HG03060 (cell line): Measurements from ENCODE around the gene HTR4.
"Not testable (repeated sequence)": the region's sequence is repeated elsewhere in the genome, so short reads cannot be mapped to it uniquely, and the experiment has no call there.

ENCODE experiments used
- ATAC-seq: cut with Tn5 transposase; IDR thresholded peaks from one replicate; pipeline ENCODE4 v1.9.1; 2021; ENCODE audit warnings: low read depth, moderate number of reproducible peaks; ENCODE audit not compliant: unreplicated experiment

The HTR4 gene

GRCh38 chr5:148541054-148541835 lies 113.1 kb downstream of the HTR4 start:
- no peak for ATAC-seq

DNA sequence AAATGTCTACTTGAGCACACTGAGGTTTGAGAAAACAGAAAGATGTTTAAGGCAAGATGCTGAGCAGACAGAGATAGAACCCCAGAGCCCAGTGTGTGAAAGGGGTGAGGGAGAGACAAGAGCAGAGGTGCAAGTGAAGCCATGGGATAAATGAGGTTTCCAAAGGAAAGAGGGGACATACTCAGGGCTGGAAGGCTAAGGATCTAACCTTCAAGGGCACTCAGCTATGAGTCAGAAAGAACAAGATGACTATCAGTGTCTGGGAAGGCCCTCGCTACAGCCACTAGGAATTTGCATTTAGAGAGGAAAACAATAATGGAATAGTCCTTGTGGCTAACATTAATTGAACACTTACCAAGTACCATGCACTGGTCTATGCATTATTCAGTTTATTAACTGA lies 113.7 kb downstream of the HTR4 start:
- no peak for ATAC-seq

DNA sequence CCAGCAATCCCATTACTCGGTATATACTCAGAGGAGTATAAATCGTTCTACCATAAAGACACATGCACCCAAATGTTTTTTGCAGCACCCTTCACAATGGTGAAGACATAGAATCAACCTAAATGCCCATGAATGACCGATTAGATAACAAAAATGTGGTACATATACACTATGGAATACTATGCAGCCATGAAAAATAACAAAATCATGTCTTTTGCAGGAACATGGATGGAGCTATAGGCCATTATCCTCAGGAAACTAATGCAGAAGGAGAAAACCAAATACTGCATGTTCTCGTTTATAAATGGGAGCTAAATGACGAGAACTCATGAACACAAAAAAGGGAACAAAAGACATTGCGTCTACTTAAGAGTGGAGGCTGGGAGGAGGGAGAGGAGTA lies 114.5 kb downstream of the HTR4 start:
- ATAC-seq: no peak

- ATAC-seq: no peak
These were observed 119.1 kb downstream of the HTR4 start for GRCh38 chr5:148535190-148535589.

- no peak for ATAC-seq
These were observed 121.2 kb downstream of the HTR4 start for GRCh38 chr5:148532969-148533670.

GRCh38 chr5:148529450-148529849 lies 124.9 kb downstream of the HTR4 start:
- not testable (repeated sequence) for ATAC-seq

- ATAC-seq: no peak
These were observed 129.6 kb downstream of the HTR4 start for GRCh38 chr5:148524721-148525120.

DNA sequence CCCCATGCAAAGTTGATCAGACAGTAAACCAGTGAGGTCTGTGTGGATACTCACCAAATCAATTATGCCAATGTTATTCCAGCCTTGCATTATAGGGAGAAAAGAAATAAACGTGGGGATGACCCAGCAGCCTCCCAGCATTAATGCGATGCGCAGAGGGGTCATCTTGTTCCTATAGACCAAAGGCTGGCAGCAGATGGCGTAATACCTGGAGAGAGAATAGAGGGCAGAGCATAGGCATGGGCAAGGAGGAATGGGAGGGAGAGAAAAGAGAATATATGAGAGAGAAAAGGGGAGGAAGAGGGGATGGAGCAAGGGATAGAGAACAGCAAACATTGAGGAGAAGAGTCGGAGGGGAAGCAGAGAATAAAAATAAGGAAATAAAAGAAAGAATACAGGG lies 131.2 kb downstream of the HTR4 start:
- ATAC-seq: no peak

DNA sequence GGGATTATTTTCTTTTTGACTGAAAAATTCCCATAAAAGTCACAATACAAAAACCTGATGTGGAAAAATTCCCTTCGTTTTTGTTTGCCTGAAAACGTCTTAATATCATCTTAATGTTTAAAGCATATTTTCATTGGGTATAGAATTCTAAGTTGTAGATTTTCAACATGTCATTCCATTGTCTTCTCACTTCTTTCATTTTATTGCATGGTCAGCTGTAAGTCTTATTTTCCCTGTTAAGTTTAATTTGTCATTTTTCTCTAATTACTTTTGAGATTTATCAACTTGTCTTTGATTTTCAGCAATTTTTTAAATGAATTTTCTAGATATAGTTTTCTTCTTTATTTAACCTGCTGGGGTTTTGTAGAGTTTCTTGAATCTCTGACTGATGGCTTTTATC lies 138.9 kb downstream of the HTR4 start:
- no peak for ATAC-seq

DNA sequence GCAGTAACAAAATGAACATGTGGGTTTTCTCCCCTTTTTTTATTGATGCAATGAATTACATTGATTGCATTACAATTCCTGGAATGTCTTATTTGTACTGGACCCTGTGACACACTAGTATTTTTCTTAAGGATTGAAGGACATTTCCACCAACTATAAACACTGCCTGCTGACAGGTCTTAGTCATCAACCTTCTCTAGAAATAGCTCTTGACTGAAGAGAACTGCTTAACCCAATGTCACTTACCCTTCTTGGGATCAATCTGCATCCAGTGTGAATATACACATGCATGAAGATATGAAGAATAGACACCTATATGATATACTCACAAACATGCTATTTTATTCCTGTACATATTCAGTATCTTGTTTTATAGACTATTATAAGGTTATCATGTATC lies 140.0 kb downstream of the HTR4 start:
- no peak for ATAC-seq

DNA sequence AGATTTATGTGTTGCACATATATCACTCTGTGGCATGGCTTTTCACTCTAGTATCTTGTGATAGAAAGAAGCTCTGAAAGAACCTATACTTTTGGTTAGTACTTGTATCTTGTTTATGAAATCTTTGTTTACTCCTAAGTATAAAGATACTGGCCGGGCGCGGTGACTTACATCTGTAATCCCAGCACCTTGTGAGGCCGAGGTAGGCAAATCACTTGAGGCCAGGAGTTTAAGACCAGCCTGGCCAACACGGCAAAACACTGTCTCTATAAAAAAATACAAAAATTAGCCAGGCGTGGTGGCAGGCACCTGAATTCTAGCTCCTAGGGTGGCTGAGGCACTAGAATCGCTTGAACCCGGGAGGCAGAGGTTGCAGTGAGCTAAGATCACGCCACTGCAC lies 141.8 kb downstream of the HTR4 start:
- ATAC-seq: no peak

- peak; percentile 90 for ATAC-seq
These were observed 142.4 kb downstream of the HTR4 start for GRCh38 chr5:148511810-148512347.

DNA sequence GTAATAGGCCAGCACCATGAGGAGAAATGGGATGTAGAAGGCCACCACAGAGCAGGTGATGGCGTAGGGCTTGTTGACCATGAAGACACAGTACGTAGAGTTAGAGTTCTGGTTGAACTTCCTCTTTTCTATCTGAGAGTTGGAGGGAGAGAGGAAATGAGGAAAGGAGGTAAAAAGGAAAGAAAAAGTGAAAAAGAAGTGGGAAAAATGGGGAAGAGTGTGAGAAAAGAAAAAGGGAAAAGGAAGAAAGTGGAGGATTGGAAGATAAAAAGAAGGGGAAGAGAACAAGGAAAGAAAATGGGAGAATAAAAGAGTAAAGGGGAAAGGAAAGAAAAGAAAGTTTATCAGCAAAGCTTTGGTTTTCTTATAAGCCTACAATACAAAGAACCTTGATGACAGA lies 144.4 kb downstream of the HTR4 start:
- no peak for ATAC-seq

DNA sequence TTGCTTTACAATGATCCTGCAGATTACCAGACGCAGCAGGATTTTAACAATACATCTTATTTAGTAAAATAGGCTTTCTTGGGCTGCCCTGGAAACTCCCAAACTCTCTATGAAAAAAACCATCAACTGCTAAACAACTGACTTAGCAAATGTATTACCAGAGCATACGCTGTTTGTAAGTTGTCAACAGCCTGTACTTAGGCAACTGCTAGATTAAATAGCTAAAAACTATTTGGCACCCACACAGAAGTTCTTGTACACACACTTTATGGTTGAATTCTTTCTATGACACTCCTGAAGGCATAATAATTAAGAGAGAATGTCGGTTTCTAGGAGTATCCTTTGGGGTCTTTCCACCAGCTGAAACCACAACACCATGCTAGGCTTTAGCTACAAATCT lies 146.7 kb downstream of the HTR4 start:
- ATAC-seq: no peak

GRCh38 chr5:148499452-148499851 lies 154.9 kb downstream of the HTR4 start:
- ATAC-seq: no peak

- ATAC-seq: no peak
These were observed 156.6 kb downstream of the HTR4 start for GRCh38 chr5:148497757-148498156.

DNA sequence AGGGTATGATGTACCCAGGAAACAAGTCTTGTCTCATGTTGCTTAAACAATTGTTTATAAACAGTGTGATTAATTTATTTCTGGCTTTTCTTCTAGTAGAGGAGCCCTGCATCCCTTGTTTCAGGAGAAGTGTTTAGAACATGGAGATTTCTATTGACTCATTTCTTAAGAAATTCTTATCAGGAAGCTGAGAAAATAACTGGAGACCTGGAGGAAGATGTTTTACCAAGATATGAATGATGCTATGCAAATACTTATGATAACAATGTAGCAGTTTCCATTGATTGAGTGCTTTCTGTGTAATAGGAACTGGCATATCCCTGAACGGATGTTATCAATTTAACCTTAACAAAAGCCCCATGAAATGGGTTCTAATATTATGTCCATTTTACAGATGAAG lies 162.0 kb downstream of the HTR4 start:
- no peak for ATAC-seq

DNA sequence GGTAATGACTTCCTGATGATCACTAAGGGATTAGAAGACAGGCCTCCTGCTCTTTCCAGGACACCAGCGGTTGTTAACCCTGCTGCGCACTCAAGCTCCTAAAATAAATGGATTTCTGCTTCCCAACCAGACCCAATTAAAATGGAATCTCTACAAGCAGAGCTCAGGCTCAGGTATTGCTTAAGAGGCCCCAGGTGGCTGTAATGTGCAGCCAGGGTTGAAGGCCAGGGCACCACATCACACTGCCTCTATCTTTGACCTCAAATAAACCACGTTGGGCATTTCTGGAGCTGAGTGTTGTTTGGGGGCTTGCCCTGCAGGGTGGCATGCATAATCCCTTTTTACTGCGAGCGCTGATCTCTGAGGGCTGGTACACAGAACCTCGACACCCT lies 162.5 kb downstream of the HTR4 start:
- no peak for ATAC-seq

DNA sequence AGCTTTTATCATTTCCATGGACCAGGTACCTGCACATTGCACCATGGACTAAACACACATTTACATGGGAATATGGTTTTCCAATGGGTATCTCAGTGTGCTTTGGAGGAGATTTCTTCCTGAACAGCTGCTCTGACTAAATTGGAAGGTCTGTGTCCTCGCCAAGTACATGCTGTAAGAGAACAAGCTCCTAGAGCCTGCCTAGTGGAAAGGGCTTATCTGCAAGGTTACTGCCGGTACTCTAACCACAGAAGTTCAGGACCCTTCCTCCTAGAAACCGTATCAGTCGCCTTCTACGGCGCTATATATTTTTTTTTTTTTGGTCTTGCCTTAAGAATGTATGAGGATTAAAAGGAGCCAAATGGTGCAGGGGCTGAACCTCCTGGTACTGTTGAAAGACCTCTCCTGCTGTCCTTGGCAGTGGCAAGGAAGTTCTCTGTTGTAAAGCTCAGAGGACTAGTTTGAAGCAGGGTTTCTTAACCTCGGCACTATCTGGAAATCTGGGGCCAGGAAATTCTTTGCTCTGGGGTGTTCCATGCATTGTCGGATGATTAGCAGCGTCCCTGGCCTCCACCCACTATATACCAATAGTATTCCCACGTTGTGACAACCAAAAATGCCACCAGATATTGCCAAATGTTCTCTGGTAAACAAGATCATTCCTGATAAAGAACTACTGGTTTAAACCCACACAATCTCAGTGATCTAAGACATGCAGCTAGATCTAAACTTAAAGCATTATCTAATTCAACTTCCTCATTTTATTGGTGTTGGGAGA lies 163.1 kb downstream of the HTR4 start:
- no peak for ATAC-seq

GRCh38 chr5:148488757-148489156 lies 165.6 kb downstream of the HTR4 start:
- ATAC-seq: no peak

- ATAC-seq: no peak
These were observed 167.9 kb downstream of the HTR4 start for GRCh38 chr5:148486456-148486855.
